CD4-positive, alpha-beta memory T cell (primary cell): ENCODE data around the gene IFITM2. TPM values are rescaled to one million over a fixed set of nuclear protein-coding genes. Genes with fewer than 3 reads are reported as not detected.

Experiments used
- CTCF ChIA-PET: fragments of 350-600 bp; sonication (Branson Sonifier 250); formaldehyde crosslinking; loops from one replicate; lab custom pipeline; 2021; ENCODE audit warnings: inconsistent platforms; ENCODE audit not compliant: partially characterized antibody; lab: Charles Lee
- POLR2A ChIA-PET: fragments of 350-600 bp; sonication (Branson Sonifier 250); formaldehyde crosslinking; loops from one replicate; lab custom pipeline; 2021; ENCODE audit not compliant: partially characterized antibody; lab: Charles Lee
- DNase-seq, 5 donors: peaks; one replicate each; pipeline versions ENCODE4 v3.0.0 to v3.0.0-alpha.2; 2020 to 2022; ENCODE audit warnings: mixed read lengths in 1 of 5
- H3K27ac ChIP-seq: one replicate; pipeline ENCODE4 v1.7.0; 2013; ENCODE audit warnings: low read depth, low read length
- H3K27me3 ChIP-seq: 2 replicates; pipeline ENCODE4 v1.7.0; 2013; ENCODE audit warnings: mild to moderate bottlenecking, low read length, moderate library complexity; ENCODE audit not compliant: insufficient read depth
- H3K36me3 ChIP-seq: 2 replicates; pipeline ENCODE4 v1.7.0; 2013; ENCODE audit warnings: mild to moderate bottlenecking, low read length, moderate library complexity; ENCODE audit not compliant: insufficient read depth
- H3K4me1 ChIP-seq: 2 replicates; pipeline ENCODE4 v1.7.0; 2013; ENCODE audit warnings: mild to moderate bottlenecking, low read length, moderate library complexity; ENCODE audit not compliant: insufficient read depth
- H3K4me3 ChIP-seq, 2 donors: one replicate each; pipeline ENCODE4 v1.7.0; 2013; ENCODE audit warnings: low read length in 2 of 2, mild to moderate bottlenecking in 1 of 2
- H3K9me3 ChIP-seq, 2 donors: one replicate each; pipeline ENCODE4 v1.7.0; 2013; ENCODE audit warnings: low read length in 2 of 2, control low read depth in 1 of 2; ENCODE audit not compliant: control insufficient read depth in 1 of 2
- H3K27ac Mint-ChIP-seq, 7 donors: one replicate each; pipeline ENCODE4 v1.8.0; 2020 to 2021; ENCODE audit warnings: mixed read lengths in 7 of 7, mild to moderate bottlenecking in 6 of 7, inconsistent platforms in 3 of 7, moderate library complexity in 3 of 7
- H3K27me3 Mint-ChIP-seq, 2 donors: one replicate each; pipeline ENCODE4 v1.8.0; 2020 to 2021; ENCODE audit warnings: mixed read lengths in 2 of 2
- H3K36me3 Mint-ChIP-seq, 2 donors: one replicate each; pipeline ENCODE4 v1.8.0; 2020 to 2021; ENCODE audit warnings: mixed read lengths in 2 of 2, inconsistent platforms in 1 of 2, mild to moderate bottlenecking in 1 of 2
- H3K4me1 Mint-ChIP-seq, 4 donors: one replicate each; pipeline ENCODE4 v1.8.0; 2020 to 2021; ENCODE audit warnings: mixed read lengths in 4 of 4, mild to moderate bottlenecking in 1 of 4
- H3K4me3 Mint-ChIP-seq, 8 donors: one replicate each; pipeline ENCODE4 v1.8.0; 2020 to 2021; ENCODE audit warnings: mixed read lengths in 8 of 8, mild to moderate bottlenecking in 7 of 8, moderate library complexity in 6 of 8, inconsistent platforms in 3 of 8
- H3K9me3 Mint-ChIP-seq, 8 donors: one replicate each; pipeline ENCODE4 v1.8.0; 2020 to 2021; ENCODE audit warnings: mixed read lengths in 8 of 8, mild to moderate bottlenecking in 5 of 8, inconsistent platforms in 3 of 8, moderate library complexity in 1 of 8
- intact Hi-C: fragments of 100-400 bp; cut with micrococcal nuclease; formaldehyde crosslinking; loops from one replicate; pipeline ENCODE4 v1.15.1; 2023
- polyA plus RNA-seq, 2 donors: library from polyadenylated mRNA; unstranded; fragments of 300-500 nt; fragmentation: Illumina TruSeq; gene quantifications; one replicate each; pipeline ENCODE4 v1.2.3, GENCODE V29; 2021
- total RNA-seq, 2 experiments: library from RNA; stranded (reverse); gene quantifications; one replicate each; pipeline ENCODE4 v1.2.3, GENCODE V29; 2021

IFITM2 gene
- total and polyA plus RNA-seq, 4 experiments from 2014 or later, result 202 to 3,716 (median 1,347) TPM

- peaks cover 0 to 5% of the 10 kb centered on the region in 2 donors for H3K36me3 Mint-ChIP-seq
- H3K4me3 ChIP-seq, result no peak overlapping the region
- H3K4me3 Mint-ChIP-seq, result no peak overlapping the region
- H3K27ac Mint-ChIP-seq, result peak overlapping the region in 1 of 7 donors; percentile 49
- CTCF ChIA-PET, result interaction anchor here (1.0 to 1.8 kb wide), 3 partner anchors 41 to 107 kb away, joined by 3 to 7 read pairs (median 4); no protein-coding TSS in a partner anchor
- H3K27ac ChIP-seq, result no peak overlapping the region
- no peaks in the 10 kb centered on the region for H3K36me3 ChIP-seq
- peaks cover 7 to 29% (median 19%) of the 10 kb centered on the region in 4 donors for H3K4me1 Mint-ChIP-seq
- H3K9me3 Mint-ChIP-seq, result peaks cover 0 to 6% (median 2%) of the 10 kb centered on the region in 8 donors
- H3K27me3 ChIP-seq, result no peaks in the 10 kb centered on the region
- peaks cover 15% of the 10 kb centered on the region for H3K4me1 ChIP-seq
- peaks cover 0 to 7% of the 10 kb centered on the region in 2 donors for H3K9me3 ChIP-seq
- intact Hi-C loops, result no loop called here
- POLR2A ChIA-PET, result interaction anchor here (0.6 to 2.2 kb wide), 6 partner anchors 43 to 159 kb away, joined by 3 to 9 read pairs (median 4); no protein-coding TSS in a partner anchor
- DNase-seq, result no peak
- H3K27me3 Mint-ChIP-seq, result no peaks in the 10 kb centered on the region
Observed at GRCh38 chr11:358129-358800, 50.6 kb downstream of the IFITM2 start.

Other genes starting within 250 kb of the IFITM2 start
- gene SCGB1C1, start 114.7 kb upstream of the IFITM2 start, total RNA-seq, result not detected
- not detected for gene SCGB1C1, start 114.7 kb upstream of the IFITM2 start, polyA plus RNA-seq
- gene BET1L, start 100.4 kb upstream of the IFITM2 start, total RNA-seq, result 100 to 1,000 TPM; 122 to 129 TPM
- gene BET1L, start 100.4 kb upstream of the IFITM2 start, polyA plus RNA-seq, result 10 to 100 TPM; 61.9 to 64.5 TPM
- gene RIC8A, start 100.1 kb upstream of the IFITM2 start, total RNA-seq, result 100 to 1,000 TPM in 1 of 2 experiments, 10 to 100 TPM in 1; 96.7 to 111 TPM
- gene RIC8A, start 100.1 kb upstream of the IFITM2 start, polyA plus RNA-seq, result 100 to 1,000 TPM in 1 of 2 donors, 10 to 100 TPM in 1; 91.2 to 106 TPM
- 10 to 100 TPM; 26.5 to 30.7 TPM for gene SIRT3, start 71.5 kb upstream of the IFITM2 start, total RNA-seq
- 10 to 100 TPM; 11.2 to 11.6 TPM for gene SIRT3, start 71.5 kb upstream of the IFITM2 start, polyA plus RNA-seq
- 100 to 1,000 TPM in 1 of 2 experiments, 10 to 100 TPM in 1; 99.9 to 107 TPM for gene PSMD13, start 70.8 kb upstream of the IFITM2 start, total RNA-seq
- gene PSMD13, start 70.8 kb upstream of the IFITM2 start, polyA plus RNA-seq, result 100 to 1,000 TPM; 179 to 247 TPM
- 10 to 100 TPM; 25.9 to 26.3 TPM for gene NLRP6, start 29.4 kb upstream of the IFITM2 start, total RNA-seq
- gene NLRP6, start 29.4 kb upstream of the IFITM2 start, polyA plus RNA-seq, result 10 to 100 TPM in 1 of 2 donors, 1 to 10 TPM in 1; 1.4 to 10.8 TPM
- 100 to 1,000 TPM; 304 TPM for gene PGGHG, start 18.7 kb upstream of the IFITM2 start, total RNA-seq
- 1 to 10 TPM; 3.0 to 5.6 TPM for gene PGGHG, start 18.7 kb upstream of the IFITM2 start, polyA plus RNA-seq
- not detected for gene IFITM5, start 8.3 kb upstream of the IFITM2 start, total RNA-seq
- gene IFITM5, start 8.3 kb upstream of the IFITM2 start, polyA plus RNA-seq, result not detected
- gene IFITM1, start 6.2 kb downstream of the IFITM2 start, total RNA-seq, result 100 to 1,000 TPM; 119 to 121 TPM
- 1,000 to 10,000 TPM; 2,073 to 2,173 TPM for gene IFITM1, start 6.2 kb downstream of the IFITM2 start, polyA plus RNA-seq
- 1 to 10 TPM; 6.2 to 7.2 TPM for gene IFITM3, start 13.0 kb downstream of the IFITM2 start, total RNA-seq
- 100 to 1,000 TPM in 1 of 2 donors, 1 to 10 TPM in 1; 9.1 to 108 TPM for gene IFITM3, start 13.0 kb downstream of the IFITM2 start, polyA plus RNA-seq
- 1 to 10 TPM; 2.2 to 2.4 TPM for gene B4GALNT4, start 61.7 kb downstream of the IFITM2 start, total RNA-seq
- not detected for gene B4GALNT4, start 61.7 kb downstream of the IFITM2 start, polyA plus RNA-seq
- not detected for gene PKP3, start 86.4 kb downstream of the IFITM2 start, total RNA-seq
- under 1 TPM in 1 of 2 donors, not detected in 1; 0.14 TPM for gene PKP3, start 86.4 kb downstream of the IFITM2 start, polyA plus RNA-seq
- 100 to 1,000 TPM; 437 to 440 TPM for gene SIGIRR, start 107.2 kb downstream of the IFITM2 start, total RNA-seq
- gene SIGIRR, start 107.2 kb downstream of the IFITM2 start, polyA plus RNA-seq, result 100 to 1,000 TPM; 235 to 242 TPM
- gene ANO9, start 134.2 kb downstream of the IFITM2 start, total RNA-seq, result 100 to 1,000 TPM; 120 to 123 TPM
- 10 to 100 TPM in 1 of 2 donors, 1 to 10 TPM in 1; 9.4 to 15.5 TPM for gene ANO9, start 134.2 kb downstream of the IFITM2 start, polyA plus RNA-seq
- 10 to 100 TPM; 23.3 to 26.1 TPM for gene PTDSS2, start 142.5 kb downstream of the IFITM2 start, total RNA-seq
- 1 to 10 TPM; 5.5 to 6.3 TPM for gene PTDSS2, start 142.5 kb downstream of the IFITM2 start, polyA plus RNA-seq
- 100 to 1,000 TPM in 1 of 2 experiments, 10 to 100 TPM in 1; 98.4 to 105 TPM for gene RNH1, start 199.4 kb downstream of the IFITM2 start, total RNA-seq
- gene RNH1, start 199.4 kb downstream of the IFITM2 start, polyA plus RNA-seq, result 100 to 1,000 TPM; 164 to 187 TPM
- 10 to 100 TPM; 36.7 to 42.5 TPM for gene HRAS, start 227.8 kb downstream of the IFITM2 start, total RNA-seq
- gene HRAS, start 227.8 kb downstream of the IFITM2 start, polyA plus RNA-seq, result 10 to 100 TPM; 12.9 to 28.5 TPM
- gene LRRC56, start 229.7 kb downstream of the IFITM2 start, total RNA-seq, result 1 to 10 TPM; 4.4 to 4.6 TPM
- gene LRRC56, start 229.7 kb downstream of the IFITM2 start, polyA plus RNA-seq, result 1 to 10 TPM in 1 of 2 donors, under 1 TPM in 1; 0.24 to 1.5 TPM